Sigmoid colon (tissue), 4 donors: ENCODE measurements around the gene MRRF.

Experiments
- CTCF ChIP-seq, 4 experiments: fragments of 450-650 bp in 3 of 4; fragments of 200-600 bp in 1 of 4; IDR thresholded peaks; one replicate each; pipeline ENCODE4 v1.5.1; 2016 to 2019; ENCODE audit warnings: antibody characterized with exemption in 4 of 4, mild to moderate bottlenecking in 3 of 4, moderate library complexity in 2 of 4
- EP300 ChIP-seq, 4 donors: sonication (generic); formaldehyde crosslinking; IDR thresholded peaks; one replicate each; pipeline ENCODE4 v1.6.1; 2017; ENCODE audit warnings: antibody characterized with exemption in 4 of 4
- POLR2A ChIP-seq, 2 donors: fragments of 450-650 bp; IDR thresholded peaks; one replicate each; pipeline ENCODE4 v1.6.1; 2016; ENCODE audit warnings: antibody characterized with exemption in 2 of 2, mild to moderate bottlenecking in 2 of 2, moderate library complexity in 2 of 2
- POLR2AphosphoS5 ChIP-seq, 4 donors: sonication (generic); formaldehyde crosslinking; IDR thresholded peaks; one replicate each; pipeline ENCODE4 v1.6.1; 2017; ENCODE audit warnings: antibody characterized with exemption in 4 of 4

GRCh38 chr9:122234022-122234748, 30.5 kb upstream of the MRRF start:
- TF ChIP-seq CTCF (IDR thresholded peaks at IDR 0.05) (no peak), EP300 (IDR thresholded peaks at IDR 0.05) (no peak), POLR2A (IDR thresholded peaks at IDR 0.05) (no peak), POLR2AphosphoS5 (IDR thresholded peaks at IDR 0.05) (no peak)
